Panc1 (cell line): ENCODE results near the gene TCEA3.
A peak's percentile ranks its signal among the peaks of the same experiment; 100 is the strongest.

ENCODE experiments used
- POLR2AphosphoS5 ChIP-seq: IDR thresholded peaks from 2 replicates; pipeline ENCODE4 v1.6.1; 2012; ENCODE audit warnings: mild to moderate bottlenecking, low read depth, low read length, moderate library complexity
- REST ChIP-seq, 2 experiments: IDR thresholded peaks; 2 replicates each; pipeline ENCODE4 v1.6.1; 2011 to 2012; ENCODE audit warnings: low read depth in 2 of 2, control low read depth in 1 of 2, low read length in 1 of 2, mild to moderate bottlenecking in 1 of 2, moderate library complexity in 1 of 2; ENCODE audit not compliant: insufficient read depth in 1 of 2
- SIN3A ChIP-seq: IDR thresholded peaks from 2 replicates; pipeline ENCODE4 v1.6.1; 2012; ENCODE audit warnings: low read depth, mild to moderate bottlenecking, low read length, moderate library complexity, borderline replicate concordance; ENCODE audit not compliant: insufficient read depth
- TF ChIP-seq, protein P1 (sequence below): fragments of 450-650 bp; IDR thresholded peaks from 2 replicates; pipeline ENCODE4 v1.5.1; 2017; ENCODE audit warnings: mild to moderate bottlenecking

DNA sequence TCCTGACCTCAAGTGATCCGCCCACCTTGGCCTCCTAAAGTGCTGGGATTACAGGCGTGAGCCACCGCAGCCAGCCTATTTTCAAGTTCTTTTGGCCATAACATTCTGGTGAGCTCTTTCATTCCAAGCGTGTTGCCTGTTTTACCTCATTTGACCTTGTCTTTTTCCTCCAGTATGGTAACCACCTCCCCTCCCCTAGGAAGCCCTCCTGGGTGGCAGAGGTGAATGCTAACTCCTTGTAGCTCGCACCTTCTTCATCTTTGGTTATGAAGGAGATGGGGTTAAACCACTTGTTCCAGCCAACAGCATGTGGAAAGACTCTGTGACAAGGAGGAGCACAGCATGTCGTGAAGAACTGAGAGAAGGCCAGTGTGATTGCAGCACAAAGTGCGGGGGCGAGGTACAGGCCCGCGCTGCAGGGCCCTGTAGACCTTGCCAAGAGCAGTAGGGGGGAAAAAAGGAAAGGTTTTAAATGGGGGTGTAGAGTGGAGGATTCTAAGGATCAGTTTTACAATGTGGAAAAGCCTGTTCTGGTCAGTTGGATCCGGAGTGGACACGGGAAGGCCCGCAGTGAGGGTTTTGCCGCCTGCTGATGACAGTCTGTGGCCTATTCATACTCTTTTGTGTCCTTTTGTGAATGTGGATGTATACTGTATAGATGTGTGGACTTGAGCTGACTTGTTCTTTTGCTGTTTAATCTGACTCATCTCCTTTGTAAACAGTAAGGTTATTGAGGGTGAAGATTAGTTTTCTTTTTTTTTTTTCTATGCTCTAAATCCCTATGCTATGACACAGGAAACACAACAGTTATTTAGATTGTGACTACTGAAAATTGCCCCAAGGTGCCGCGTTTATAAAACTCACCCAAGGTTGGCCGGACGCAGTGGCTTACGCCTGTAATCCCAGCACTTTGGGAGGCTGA, 47.4 kb downstream of the TCEA3 start:
- TF ChIP-seq, protein P1, sequence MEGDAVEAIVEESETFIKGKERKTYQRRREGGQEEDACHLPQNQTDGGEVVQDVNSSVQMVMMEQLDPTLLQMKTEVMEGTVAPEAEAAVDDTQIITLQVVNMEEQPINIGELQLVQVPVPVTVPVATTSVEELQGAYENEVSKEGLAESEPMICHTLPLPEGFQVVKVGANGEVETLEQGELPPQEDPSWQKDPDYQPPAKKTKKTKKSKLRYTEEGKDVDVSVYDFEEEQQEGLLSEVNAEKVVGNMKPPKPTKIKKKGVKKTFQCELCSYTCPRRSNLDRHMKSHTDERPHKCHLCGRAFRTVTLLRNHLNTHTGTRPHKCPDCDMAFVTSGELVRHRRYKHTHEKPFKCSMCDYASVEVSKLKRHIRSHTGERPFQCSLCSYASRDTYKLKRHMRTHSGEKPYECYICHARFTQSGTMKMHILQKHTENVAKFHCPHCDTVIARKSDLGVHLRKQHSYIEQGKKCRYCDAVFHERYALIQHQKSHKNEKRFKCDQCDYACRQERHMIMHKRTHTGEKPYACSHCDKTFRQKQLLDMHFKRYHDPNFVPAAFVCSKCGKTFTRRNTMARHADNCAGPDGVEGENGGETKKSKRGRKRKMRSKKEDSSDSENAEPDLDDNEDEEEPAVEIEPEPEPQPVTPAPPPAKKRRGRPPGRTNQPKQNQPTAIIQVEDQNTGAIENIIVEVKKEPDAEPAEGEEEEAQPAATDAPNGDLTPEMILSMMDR = no peak
- TF ChIP-seq SIN3A (no peak), REST (IDR thresholded peaks at IDR 0.05; ENCODE audit: insufficient read depth in 1 of 2, low read depth in 2 of 2, low read length in 1 of 2) (no peak), POLR2AphosphoS5 (0 out of 2 replicates have a peak, but pooled peaks have one; percentile 66)
